ENCODE results near the gene ENTPD1.

GRCh38 chr10:95835911-95836310, 79.9 kb downstream of the ENTPD1 start:
- TF ChIP-seq CTCF (IDR thresholded peaks at IDR 0.05; ENCODE audit: insufficient read depth, low read length, poor library complexity, severe bottlenecking) = no peak
- no peak for TF ChIP-seq EZH2phosphoT487 (conservative IDR thresholded peaks at IDR 0.05; ENCODE audit: low read length)

Data from SU-DHL-6 (cell line).